IMR-90 (cell line): ENCODE measurements around the gene IL20.

Source experiments
- BHLHE40 ChIP-seq: fragments of 150-350 bp; IDR thresholded peaks from 2 replicates; pipeline ENCODE4 v1.6.1; 2016; ENCODE audit warnings: mild to moderate bottlenecking, low read depth, low read length
- CEBPB ChIP-seq: IDR thresholded peaks from 2 replicates; pipeline ENCODE4 v1.6.1; 2012; ENCODE audit warnings: low read depth, low read length, improper control_type of control experiment
- CHD1 ChIP-seq: IDR thresholded peaks from 2 replicates; pipeline ENCODE4 v1.6.1; 2012; ENCODE audit warnings: low read depth, low read length, improper control_type of control experiment
- CTCF ChIP-seq: conservative IDR thresholded peaks from 2 replicates; pipeline ENCODE4 v1.5.1; 2012; ENCODE audit warnings: mild to moderate bottlenecking, low read depth, low read length, improper control_type of control experiment
- ELK1 ChIP-seq: fragments of 150-350 bp; IDR thresholded peaks from 2 replicates; pipeline ENCODE4 v1.6.1; 2016; ENCODE audit warnings: low read depth, mild to moderate bottlenecking, low read length, moderate library complexity, borderline replicate concordance
- FOS ChIP-seq: fragments of 150-350 bp; IDR thresholded peaks from 2 replicates; pipeline ENCODE4 v1.6.1; 2016; ENCODE audit warnings: low read depth, low read length
- MXI1 ChIP-seq: IDR thresholded peaks from 2 replicates; pipeline ENCODE4 v1.6.1; 2012; ENCODE audit warnings: low read depth, mild to moderate bottlenecking, low read length, moderate library complexity, borderline replicate concordance
- NFE2L2 ChIP-seq: fragments of 150-350 bp; IDR thresholded peaks from 2 replicates; pipeline ENCODE4 v1.6.1; 2016; ENCODE audit warnings: low read depth, mild to moderate bottlenecking, low read length
- POLR2A ChIP-seq: IDR thresholded peaks from 2 replicates; pipeline ENCODE4 v1.6.1; 2012; ENCODE audit warnings: mild to moderate bottlenecking, low read depth, low read length
- RAD21 ChIP-seq: IDR thresholded peaks from 2 replicates; pipeline ENCODE4 v1.6.1; 2012; ENCODE audit warnings: low read length, improper control_type of control experiment
- RFX5 ChIP-seq: IDR thresholded peaks from 2 replicates; pipeline ENCODE4 v1.8.0; 2012; ENCODE audit warnings: low read depth, mild to moderate bottlenecking, low read length, moderate library complexity
- SMC3 ChIP-seq: fragments of 150-350 bp; IDR thresholded peaks from 2 replicates; pipeline ENCODE4 v1.6.1; 2016; ENCODE audit warnings: low read depth, mild to moderate bottlenecking, antibody characterized with exemption, low read length, moderate library complexity
- USF2 ChIP-seq: fragments of 150-350 bp; IDR thresholded peaks from 2 replicates; pipeline ENCODE4 v1.6.1; 2017; ENCODE audit warnings: mild to moderate bottlenecking, antibody characterized with exemption, low read length, low read depth

- TF ChIP-seq CTCF (no peak), POLR2A (no peak), NFE2L2 (peak; percentile 82), MXI1 (no peak), BHLHE40 (peak; percentile 62), RAD21 (no peak), FOS (peak; percentile 79), CHD1 (no peak), CEBPB (no peak), SMC3 (no peak), USF2 (no peak), RFX5 (no peak), ELK1 (no peak)
Measured at GRCh38 chr1:206905295-206906164, 40.1 kb downstream of the IL20 start.
